GM12891 (cell line): ENCODE data around the gene JAG1.

Experiments used
- DNase-seq: peaks from one replicate; pipeline ENCODE4 v3.0.0; 2011; ENCODE audit warnings: low spot score; ENCODE audit not compliant: insufficient read length
- FAIRE-seq: peaks from 2 replicates; lab custom pipeline; 2011; peaks lifted over from hg19 to GRCh38; lab: Jason Lieb, UNC
- PAX5 ChIP-seq: IDR thresholded peaks from 2 replicates; pipeline ENCODE4 v1.6.1; 2011; ENCODE audit warnings: low read length, moderate library complexity, mild to moderate bottlenecking; ENCODE audit not compliant: insufficient read depth, severe bottlenecking
- POLR2A ChIP-seq: IDR thresholded peaks from 2 replicates; pipeline ENCODE4 v1.6.1; 2011; ENCODE audit warnings: low read depth, low read length, control low read depth
- POLR2AphosphoS5 ChIP-seq: IDR thresholded peaks from 2 replicates; pipeline ENCODE4 v1.6.1; 2011; ENCODE audit warnings: low read depth, low read length, control low read depth
- POU2F2 ChIP-seq: IDR thresholded peaks from 2 replicates; pipeline ENCODE4 v1.6.1; 2011; ENCODE audit warnings: low read depth, mild to moderate bottlenecking, control low read depth, low read length, moderate library complexity
- SPI1 ChIP-seq: IDR thresholded peaks from 2 replicates; pipeline ENCODE4 v1.6.1; 2011; ENCODE audit warnings: low read depth, low read length, control low read depth
- TAF1 ChIP-seq: IDR thresholded peaks from 2 replicates; pipeline ENCODE4 v1.6.1; 2011; ENCODE audit warnings: low read depth, low read length, control low read depth

JAG1 gene

GRCh38 chr20:10662151-10662550, 11.6 kb downstream of the JAG1 start:
- no peak for FAIRE-seq
- DNase-seq: no peak
- TF ChIP-seq PAX5: no peak
- TF ChIP-seq SPI1: no peak
- no peak for TF ChIP-seq POU2F2
- TF ChIP-seq POLR2A: no peak
- TF ChIP-seq TAF1: no peak
- no peak for TF ChIP-seq POLR2AphosphoS5

- FAIRE-seq (no peak), DNase-seq (no peak)
- TF ChIP-seq PAX5 (no peak), SPI1 (no peak), POLR2AphosphoS5 (no peak; the same call in 1 of the 2 replicates), POU2F2 (no peak), TAF1 (no peak), POLR2A (no peak; the same call in 1 of the 2 replicates)
Measured at GRCh38 chr20:10661261-10661660, 12.5 kb downstream of the JAG1 start.

GRCh38 chr20:10660661-10661060, 13.1 kb downstream of the JAG1 start:
- TF ChIP-seq PAX5 (no peak), POU2F2 (no peak), SPI1 (no peak), TAF1 (no peak), POLR2A (no peak), POLR2AphosphoS5 (no peak)
- FAIRE-seq (no peak), DNase-seq (no peak)

GRCh38 chr20:10659651-10660601, 13.9 kb downstream of the JAG1 start:
- FAIRE-seq (peak; percentile 26), DNase-seq (no peak)
- TF ChIP-seq POLR2A (no peak), PAX5 (no peak), TAF1 (no peak), SPI1 (no peak)

- DNase-seq (no peak), FAIRE-seq (no peak)
- TF ChIP-seq TAF1 (no peak), PAX5 (no peak), POLR2A (no peak), POLR2AphosphoS5 (no peak), SPI1 (no peak), POU2F2 (no peak)
Measured at GRCh38 chr20:10658876-10659632, 14.7 kb downstream of the JAG1 start.

GRCh38 chr20:10658051-10658823, 15.6 kb downstream of the JAG1 start:
- no peak for DNase-seq
- FAIRE-seq: no peak
- TF ChIP-seq POLR2A (no peak; the same call in 1 of the 2 replicates), PAX5 (no peak), POU2F2 (no peak)

- FAIRE-seq (no peak), DNase-seq (no peak)
- TF ChIP-seq TAF1 (no peak), POU2F2 (no peak), PAX5 (no peak), POLR2A (no peak), SPI1 (no peak), POLR2AphosphoS5 (no peak)
Measured at GRCh38 chr20:10657453-10657852, 16.3 kb downstream of the JAG1 start.

GRCh38 chr20:10655720-10656669, 17.8 kb downstream of the JAG1 start:
- DNase-seq (no peak), FAIRE-seq (no peak)
- no peak for TF ChIP-seq PAX5
- TF ChIP-seq POLR2AphosphoS5: no peak
- no peak for TF ChIP-seq SPI1
- no peak for TF ChIP-seq POU2F2
- no peak for TF ChIP-seq TAF1
- TF ChIP-seq POLR2A: no peak
